ENCODE measurements around the gene WFDC11.
"Not testable (repeated sequence)": the region's sequence is repeated elsewhere in the genome, so short reads cannot be mapped to it uniquely, and the experiment has no call there.

DNA sequence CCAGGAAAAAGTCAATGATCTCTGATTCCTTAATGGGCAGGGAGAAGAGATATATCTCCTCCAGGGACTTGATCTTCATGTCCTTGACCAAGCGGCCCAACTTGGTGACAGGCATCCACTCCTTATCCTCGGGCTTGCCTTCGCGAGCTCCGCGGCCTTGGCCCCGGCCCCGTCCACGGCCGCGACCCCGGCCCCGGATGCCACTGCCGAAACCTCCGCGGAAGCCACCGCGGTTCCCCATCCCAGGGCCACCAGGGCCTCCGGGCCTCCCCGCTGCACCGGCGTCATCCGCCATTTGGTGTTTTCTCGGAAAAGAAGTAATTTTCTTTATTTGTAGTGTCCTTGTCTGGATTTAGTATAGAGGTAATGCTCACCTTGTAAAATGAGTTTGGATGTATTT, 29.0 kb downstream of the WFDC11 start:
- TF ChIP-seq, protein P1, sequence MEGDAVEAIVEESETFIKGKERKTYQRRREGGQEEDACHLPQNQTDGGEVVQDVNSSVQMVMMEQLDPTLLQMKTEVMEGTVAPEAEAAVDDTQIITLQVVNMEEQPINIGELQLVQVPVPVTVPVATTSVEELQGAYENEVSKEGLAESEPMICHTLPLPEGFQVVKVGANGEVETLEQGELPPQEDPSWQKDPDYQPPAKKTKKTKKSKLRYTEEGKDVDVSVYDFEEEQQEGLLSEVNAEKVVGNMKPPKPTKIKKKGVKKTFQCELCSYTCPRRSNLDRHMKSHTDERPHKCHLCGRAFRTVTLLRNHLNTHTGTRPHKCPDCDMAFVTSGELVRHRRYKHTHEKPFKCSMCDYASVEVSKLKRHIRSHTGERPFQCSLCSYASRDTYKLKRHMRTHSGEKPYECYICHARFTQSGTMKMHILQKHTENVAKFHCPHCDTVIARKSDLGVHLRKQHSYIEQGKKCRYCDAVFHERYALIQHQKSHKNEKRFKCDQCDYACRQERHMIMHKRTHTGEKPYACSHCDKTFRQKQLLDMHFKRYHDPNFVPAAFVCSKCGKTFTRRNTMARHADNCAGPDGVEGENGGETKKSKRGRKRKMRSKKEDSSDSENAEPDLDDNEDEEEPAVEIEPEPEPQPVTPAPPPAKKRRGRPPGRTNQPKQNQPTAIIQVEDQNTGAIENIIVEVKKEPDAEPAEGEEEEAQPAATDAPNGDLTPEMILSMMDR (IDR thresholded peaks at IDR 0.05) = not testable (repeated sequence)
- not testable (repeated sequence) for TF ChIP-seq POLR2AphosphoS5, POLR2A, EP300 (IDR thresholded peaks at IDR 0.05)
